Fibroblast of skin of right biceps (primary cell): Measurements from ENCODE around the gene PTPRF.

Experiments used
- DNase-seq: peaks from one replicate; pipeline ENCODE4 v3.0.0-alpha.2; 2013

The PTPRF gene

DNA sequence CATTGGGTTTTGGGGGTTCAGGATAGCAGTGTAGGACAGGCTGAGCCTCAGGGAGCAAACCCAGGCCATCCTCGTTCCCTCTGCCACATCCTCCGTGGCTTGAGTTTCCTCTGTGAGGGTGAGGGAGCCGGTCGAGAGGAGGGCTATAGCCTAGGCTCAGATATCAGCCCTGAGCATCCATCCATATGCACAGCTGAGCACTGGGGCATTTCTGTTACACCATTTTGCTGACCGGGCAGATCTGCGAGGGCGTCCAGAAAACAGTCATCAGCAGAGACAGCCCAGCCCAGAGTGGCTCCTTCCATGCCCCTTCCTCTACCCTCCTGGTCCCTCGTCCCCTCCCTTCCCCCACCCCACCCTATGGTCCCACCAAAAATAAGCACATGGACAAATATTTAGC lies 53.5 kb downstream of the PTPRF start:
- DNase-seq, result no peak

DNA sequence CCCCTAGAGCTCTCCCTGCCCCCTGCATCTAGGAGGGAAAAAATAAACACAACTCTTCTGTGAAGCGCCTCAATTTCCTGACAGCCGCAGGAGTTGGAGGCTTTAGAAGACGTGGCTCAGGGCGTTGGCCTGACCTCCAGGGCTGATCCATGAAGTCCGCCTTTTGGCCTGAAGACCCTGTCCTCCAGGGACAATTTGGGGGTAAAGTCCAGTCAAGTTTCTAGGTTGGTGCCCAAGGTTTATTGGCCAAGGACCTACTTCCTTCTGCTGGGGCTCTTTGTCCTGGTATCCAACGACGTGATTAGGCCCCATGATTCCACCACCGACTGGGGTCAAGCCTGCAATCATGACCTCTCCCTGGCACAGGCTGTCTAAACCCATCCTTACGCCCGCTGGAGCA lies 54.9 kb downstream of the PTPRF start:
- no peak for DNase-seq

DNA sequence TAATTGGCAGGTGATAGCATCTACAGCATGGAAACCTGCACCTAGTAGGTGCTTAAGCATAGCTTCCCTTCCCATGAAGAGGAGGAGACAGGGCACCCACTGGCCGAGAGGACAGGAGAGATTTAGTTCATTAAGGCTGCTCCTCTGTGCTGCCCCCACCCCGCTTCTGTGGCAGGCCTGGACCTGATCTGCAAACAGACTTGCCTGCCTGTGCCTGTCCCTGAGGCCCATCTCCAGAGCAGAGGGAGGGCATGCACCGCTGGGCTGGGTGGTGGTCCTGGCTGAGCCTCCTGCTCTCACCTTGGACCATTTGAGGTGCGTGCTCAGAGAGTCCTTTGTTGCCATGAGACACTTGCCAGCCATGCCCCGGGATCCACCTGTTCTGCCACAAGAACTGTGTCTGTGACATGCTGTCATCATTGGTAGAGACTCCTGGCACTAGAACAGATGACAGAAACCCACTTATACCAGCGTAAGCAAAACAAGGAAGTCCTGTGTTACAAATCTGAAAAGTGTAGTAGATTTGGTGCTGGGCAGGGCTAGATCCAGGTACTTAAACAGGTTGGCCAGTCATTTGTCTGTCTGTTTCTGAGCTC lies 55.6 kb downstream of the PTPRF start:
- DNase-seq, result no peak

DNA sequence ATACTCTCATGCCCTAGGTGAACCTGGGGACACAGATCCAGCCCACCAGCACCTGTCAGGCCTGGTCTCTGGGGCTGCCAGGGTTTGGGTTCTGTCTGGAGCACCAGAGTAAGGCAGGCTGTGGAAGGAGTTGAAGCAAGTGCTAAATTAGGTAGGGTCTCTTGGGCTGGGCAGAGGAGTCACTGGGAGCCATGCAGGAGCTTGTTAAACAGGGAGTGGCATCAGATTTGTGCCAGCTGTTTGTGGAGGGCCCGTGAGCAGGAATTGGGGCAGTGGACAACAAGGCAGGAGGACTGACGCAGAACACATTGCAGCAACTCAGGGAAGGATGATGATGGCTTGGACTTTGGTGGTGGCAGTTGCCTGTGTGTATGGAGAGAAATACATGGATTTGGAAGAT lies 56.3 kb downstream of the PTPRF start:
- DNase-seq, result no peak

DNA sequence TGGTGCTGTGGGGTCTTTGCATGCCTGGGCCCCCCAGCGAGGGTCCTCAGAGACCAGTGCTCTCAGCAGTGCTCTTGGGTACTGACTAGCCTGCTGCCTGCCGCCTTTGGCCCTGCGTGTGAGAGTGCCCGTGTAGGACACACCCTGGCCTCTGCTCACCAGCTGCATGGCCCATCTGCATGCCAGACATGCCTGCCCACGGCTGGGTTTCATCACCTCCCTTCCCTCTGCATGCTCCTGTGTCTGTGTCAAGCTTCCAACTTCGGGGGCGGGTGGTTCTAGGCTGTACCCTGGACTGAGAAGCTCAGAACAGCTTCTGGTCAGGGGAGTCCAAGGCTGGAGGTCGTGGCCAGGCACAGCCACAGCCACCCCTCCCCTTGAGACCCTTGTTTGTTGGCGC lies 56.9 kb downstream of the PTPRF start:
- no peak for DNase-seq

DNA sequence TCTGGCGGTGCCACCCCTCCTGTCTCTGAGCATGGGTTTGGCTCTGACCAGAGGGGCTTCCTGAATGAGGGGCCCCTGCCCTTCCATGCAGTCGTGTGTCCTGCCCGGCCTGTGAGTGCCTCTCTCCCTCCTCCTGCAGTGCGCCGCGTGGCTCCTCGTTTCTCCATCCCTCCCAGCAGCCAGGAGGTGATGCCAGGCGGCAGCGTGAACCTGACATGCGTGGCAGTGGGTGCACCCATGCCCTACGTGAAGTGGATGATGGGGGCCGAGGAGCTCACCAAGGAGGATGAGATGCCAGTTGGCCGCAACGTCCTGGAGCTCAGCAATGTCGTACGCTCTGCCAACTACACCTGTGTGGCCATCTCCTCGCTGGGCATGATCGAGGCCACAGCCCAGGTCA lies 57.9 kb downstream of the PTPRF start:
- DNase-seq, result no peak

DNA sequence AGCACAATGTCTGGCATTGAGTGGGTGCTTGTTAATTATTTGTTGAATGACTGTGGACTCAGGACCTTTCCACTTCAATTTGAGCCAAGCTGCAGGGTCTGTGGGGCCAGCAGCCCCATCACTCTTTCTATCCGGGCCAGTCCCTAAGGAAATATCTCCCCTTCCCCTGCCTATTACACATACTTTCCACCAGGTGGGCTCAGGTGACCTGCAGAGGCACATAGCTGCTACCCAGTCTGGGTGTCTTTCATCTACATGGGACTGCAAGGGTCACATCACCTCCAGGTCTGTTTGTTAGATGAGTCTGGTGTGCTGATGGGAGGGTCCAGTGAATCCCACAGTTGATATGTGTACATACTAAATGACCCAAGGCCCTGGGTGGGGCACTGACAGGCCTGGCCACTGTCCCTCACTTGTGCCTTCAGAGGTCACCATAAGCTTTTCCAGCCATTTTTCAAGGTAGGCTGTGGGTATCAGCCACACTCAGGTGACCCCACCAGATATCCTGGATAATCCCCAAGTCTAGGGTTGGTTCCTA lies 59.8 kb downstream of the PTPRF start:
- no peak for DNase-seq

DNA sequence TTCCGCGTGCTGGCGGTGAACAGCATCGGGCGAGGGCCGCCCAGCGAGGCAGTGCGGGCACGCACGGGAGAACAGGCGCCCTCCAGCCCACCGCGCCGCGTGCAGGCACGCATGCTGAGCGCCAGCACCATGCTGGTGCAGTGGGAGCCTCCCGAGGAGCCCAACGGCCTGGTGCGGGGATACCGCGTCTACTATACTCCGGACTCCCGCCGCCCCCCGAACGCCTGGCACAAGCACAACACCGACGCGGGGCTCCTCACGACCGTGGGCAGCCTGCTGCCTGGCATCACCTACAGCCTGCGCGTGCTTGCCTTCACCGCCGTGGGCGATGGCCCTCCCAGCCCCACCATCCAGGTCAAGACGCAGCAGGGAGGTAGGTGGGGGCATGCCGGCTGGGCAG lies 60.5 kb downstream of the PTPRF start:
- DNase-seq, result no peak

DNA sequence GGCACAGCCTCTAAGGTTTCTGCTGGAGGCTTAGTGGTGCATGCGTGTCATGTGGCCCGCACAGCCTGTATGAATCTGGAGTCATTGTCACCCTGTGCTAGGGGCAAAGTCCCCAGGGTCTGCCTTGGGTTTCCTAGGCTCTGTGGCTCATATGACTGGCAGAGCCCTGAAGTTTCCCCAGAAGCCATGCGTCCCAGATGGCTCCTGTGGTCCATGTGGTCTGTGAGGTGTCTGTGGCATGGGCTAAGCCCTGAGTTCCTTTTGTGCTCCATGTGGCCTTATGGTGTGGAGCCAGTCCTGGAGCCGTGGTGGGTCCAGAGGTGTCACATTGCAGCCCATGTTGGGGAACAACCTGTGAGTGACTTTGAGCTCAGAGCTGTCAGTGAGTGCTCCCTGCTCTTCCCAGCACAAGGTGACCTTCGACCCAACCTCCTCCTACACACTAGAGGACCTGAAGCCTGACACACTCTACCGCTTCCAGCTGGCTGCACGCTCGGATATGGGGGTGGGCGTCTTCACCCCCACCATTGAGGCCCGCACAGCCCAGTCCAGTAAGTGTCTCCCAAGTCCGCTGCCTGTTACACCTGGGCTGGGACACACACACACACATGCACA lies 61.5 kb downstream of the PTPRF start:
- no peak for DNase-seq

DNA sequence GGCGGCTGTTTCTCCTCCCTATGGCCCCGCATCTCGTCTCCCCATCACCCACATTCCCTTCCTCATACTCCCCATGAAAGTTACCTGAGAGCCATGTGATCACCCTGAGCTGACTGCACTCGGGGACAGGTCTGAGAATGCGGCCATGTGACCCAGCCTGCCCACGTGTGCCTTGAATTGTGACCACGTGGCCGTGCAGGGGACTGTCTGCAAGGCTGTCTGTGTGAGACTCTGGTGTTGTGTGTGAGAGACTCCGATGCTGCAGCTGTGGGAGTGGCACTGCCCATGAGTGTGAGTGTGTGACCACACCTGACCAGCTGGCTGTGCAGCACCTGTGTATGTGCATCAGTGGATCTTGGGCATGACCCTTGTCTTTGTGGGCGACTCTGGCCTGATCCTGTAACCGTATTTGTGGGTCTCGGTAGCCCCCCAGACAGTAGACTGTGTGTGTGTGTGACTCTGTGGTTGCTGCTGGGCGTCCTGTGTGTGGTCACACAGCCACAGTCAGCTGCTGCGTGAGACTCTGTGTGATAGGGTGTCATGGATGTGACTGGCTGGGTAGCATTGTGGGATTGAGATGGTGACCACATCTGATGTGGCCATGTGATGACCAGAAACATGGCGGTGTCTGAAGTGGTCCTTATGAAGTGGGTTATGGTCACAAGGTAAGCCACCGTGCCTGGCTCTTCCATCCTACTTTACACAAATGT lies 62.4 kb downstream of the PTPRF start:
- no peak for DNase-seq

DNA sequence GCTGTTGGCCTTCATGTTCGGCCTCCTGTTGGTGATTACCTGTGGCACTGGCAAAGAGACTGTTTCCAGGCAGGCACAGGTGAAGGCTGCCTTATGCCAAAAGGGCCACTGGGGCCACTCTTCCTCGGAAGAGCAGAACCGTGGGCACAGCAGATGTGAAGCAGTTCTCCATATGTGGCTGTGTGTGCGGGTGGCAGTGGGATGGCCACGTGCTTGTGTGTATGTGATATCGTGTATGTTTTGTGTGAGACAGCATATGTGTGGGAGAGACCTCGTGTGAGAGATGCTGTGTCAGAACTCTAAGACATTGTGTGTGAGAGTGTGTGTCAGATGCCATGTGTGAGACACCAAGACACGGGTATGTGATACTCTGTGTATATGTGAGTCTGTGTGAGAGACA lies 65.9 kb downstream of the PTPRF start:
- no peak for DNase-seq

DNA sequence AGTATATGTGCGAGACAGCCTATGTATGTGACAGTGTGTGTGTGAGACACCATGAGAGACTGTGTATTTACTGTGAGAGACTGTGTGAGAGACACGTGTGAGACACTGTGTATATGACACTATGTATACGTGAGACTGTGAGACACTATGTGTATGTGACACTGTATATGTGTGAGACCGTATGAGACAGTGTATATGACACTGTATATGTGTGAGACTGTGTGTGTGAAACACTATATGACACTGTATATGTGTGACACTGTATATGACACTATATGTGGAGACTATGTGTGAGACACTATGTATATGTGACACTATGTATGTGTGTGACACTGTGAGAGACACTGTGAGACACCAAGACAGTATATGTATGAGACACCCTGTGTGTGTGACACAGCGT lies 66.3 kb downstream of the PTPRF start:
- DNase-seq, result no peak

DNA sequence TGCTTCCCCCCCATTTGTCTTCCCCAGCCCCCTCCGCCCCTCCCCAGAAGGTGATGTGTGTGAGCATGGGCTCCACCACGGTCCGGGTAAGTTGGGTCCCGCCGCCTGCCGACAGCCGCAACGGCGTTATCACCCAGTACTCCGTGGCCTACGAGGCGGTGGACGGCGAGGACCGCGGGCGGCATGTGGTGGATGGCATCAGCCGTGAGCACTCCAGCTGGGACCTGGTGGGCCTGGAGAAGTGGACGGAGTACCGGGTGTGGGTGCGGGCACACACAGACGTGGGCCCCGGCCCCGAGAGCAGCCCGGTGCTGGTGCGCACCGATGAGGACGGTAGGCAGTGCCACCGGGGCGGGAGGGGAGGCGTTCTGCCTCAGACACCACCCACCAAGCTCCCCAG lies 67.0 kb downstream of the PTPRF start:
- no peak for DNase-seq

DNA sequence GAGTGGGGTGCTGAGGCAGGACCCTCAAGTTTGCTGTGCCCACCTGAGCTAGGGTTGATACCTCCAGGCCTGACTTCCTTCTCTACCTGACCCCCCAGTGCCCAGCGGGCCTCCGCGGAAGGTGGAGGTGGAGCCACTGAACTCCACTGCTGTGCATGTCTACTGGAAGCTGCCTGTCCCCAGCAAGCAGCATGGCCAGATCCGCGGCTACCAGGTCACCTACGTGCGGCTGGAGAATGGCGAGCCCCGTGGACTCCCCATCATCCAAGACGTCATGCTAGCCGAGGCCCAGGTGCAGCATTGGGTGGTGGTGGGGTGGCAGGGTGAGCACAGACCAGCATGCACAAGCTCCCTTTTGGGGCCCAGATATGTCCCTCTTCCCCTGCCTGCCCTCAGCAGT lies 67.9 kb downstream of the PTPRF start:
- no peak for DNase-seq

DNA sequence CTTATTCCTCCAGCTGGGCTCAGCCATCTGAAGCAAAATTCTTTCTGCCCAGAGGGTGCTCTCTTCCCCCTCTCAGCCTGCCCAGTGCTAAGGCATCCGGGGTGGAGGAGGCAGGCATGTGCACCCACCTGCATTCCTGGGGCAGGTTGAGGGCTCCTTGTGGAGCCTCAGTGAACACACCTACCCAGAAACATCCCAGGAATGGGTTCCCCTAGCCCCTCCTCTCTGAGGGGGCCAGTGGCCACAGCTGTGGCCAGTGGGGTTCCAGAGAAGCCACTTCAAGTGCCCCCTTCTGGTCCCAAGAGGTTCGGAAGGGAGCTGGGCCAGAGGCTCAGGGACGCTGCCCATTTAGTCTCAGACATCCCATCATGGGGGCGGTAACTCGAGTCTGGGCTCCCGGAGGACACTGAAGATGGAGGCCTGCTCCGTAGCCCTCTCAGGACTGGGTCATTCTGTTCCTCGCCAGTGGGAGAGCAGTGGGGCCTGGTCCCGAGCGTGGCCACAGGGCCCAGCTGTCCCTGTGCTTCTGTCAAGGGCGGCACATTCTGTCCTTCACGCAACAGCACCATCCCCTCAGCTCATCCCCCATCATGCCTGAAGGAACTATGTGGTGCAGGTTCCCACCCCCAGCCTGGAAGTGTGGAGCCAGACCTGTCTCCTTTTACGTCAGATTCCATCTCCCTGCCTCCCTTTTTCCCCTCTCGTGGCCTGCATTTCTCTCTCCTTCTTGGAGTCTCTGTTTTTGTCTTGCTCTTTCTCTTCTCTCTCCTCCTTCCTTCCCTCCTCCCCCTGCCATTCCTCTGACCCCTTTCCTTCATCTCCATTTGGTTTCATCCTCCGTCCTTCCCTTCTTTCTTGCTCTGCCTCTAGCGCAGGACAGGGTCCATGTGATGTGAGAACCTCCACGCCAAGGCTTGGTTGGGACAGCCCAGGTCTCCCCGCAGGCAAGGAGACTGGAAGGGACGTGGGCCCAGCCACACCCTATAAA lies 69.6 kb downstream of the PTPRF start:
- no peak for DNase-seq

DNA sequence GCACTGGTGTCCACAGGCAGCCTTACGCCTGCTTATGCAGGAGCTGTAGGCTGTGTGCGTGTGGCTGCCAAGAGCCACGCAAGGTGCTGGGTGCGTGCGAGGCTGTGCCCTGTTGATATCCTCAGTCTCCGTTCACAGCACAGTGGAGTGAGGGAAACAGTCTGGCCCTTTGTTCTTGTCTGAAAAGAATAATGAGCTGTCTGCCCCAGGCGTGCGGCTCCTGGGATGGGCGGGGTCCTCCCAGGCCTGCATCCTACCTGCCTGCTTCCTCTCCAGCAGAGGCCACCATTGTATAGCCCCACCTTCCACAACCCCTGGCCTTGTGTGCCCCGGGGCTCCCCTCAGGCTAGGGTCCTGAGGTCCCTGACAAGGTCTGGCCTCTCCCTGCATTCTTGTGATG lies 72.3 kb downstream of the PTPRF start:
- DNase-seq, result no peak

DNA sequence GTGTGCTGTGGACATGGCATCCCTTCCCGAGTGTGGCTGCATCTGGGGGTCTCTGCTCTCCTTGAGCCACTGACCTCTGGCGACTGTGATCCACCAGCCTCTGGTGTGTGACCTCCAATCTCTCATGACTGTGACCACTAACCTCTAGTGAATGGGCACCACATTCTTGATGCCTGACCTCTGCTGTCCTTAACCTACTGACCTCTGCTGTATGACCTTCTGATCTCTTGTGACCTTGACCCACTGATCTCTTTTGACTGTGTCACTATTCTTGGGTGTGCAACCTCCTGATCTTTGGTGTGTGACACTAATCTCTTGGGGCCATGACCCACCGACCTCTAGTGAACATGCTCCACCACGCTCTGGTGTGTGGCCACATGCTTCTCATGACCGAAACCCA lies 73.5 kb downstream of the PTPRF start:
- DNase-seq, result no peak

DNA sequence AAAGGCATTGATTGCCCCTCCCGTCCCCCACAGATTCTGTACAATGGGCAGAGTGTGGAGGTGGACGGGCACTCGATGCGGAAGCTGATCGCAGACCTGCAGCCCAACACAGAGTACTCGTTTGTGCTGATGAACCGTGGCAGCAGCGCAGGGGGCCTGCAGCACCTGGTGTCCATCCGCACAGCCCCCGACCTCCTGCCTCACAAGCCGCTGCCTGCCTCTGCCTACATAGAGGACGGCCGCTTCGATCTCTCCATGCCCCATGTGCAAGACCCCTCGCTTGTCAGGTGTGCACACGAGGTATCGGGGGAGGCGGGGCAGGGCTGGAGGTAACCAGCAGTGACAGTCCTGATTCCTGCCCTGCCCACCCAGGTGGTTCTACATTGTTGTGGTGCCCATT lies 74.5 kb downstream of the PTPRF start:
- no peak for DNase-seq

DNA sequence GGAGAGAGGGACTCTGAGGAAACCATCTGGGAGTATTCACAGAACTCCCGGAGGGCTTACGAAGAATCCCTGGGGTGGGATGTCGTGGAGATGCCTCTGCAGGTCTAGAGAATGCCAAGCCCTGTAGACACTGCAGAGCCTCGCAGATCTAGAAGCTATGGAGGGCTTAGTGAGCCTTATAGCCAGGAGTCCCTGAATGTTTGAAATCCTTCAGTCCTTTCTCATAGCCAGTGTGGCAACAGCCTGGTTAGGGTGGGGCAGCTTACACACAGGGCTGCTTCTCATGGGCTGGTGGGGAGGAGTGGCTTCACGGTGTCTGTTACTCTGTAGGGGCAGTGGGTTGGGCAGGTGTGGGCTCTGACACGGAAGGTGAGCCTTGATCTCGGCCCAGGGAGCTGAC lies 75.1 kb downstream of the PTPRF start:
- DNase-seq, result no peak

DNA sequence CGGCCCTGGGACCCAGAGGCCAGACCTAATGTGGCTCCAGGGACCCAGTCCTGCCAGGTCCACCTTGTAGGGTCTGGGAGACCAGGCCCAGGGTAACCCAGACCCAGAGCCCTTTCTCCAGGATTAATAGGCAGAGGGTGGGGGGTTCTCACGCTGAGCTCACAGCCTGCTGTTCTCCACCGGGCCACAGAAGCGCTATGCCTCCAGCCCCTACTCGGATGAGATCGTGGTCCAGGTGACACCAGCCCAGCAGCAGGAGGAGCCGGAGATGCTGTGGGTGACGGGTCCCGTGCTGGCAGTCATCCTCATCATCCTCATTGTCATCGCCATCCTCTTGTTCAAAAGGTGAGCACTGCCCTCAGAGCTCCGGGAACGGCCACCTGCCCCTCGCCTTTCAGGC lies 75.9 kb downstream of the PTPRF start:
- DNase-seq, result no peak

DNA sequence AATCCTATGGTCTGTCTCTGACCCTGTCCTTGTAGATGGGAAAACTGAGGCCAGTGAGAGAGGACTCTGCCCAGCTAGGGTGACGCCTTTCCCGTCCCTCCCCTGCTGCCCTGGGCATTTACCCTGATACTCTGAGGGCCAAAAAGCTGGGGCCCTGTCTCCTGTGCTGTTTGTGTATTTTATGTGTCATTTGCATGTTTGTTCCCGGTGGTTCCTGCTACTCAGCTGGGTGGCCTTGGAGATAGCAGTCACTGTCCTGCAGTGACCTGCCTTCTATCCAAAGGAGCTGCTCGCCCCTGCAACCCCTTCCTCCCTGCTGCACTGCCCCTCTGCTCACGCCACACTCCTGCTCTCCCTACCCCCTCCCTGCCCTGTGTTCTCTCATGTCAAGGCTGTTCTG lies 78.1 kb downstream of the PTPRF start:
- no peak for DNase-seq

DNA sequence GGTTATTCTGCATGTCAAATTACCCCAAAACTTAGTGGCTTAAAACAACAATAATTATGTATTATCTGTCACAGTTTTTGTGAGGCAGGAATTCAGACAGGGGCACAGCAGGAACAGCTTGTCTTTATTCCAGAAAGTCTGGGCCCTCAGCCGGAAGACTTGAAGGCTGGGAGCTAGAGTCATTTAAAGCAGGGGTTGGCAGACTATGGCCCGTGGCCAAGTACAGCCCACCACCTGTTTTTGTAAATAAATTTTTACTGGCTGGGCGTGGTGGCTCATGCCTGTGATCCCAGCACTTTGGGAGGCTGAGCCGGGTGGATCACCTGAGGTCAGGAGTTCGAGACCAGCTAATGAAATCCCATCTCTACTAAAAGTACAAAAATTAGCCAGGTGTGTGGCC lies 79.7 kb downstream of the PTPRF start:
- DNase-seq, result no peak

DNA sequence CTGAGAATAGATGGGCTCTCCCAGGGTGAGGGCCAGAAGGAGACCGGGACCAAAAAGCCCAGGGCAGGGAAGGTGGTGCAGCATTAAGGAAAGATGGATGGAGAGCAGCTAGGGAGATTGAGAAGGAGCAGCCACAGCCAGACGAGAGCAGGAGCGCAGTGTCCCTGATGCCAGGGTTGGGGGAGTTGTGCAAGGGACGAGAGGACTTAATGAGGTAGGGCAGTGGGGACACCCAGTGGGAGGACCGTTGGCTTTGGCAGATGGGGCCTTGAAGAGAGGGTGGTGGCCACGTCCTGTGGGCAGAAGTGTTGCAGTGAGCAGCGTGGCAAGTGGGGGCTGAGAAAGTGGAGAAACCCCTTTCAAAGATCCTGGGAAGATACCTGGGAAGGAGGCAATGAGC lies 81.3 kb downstream of the PTPRF start:
- no peak for DNase-seq
